AG04449 (cell line): ENCODE data around the gene CCDC146.
"Not testable (repeated sequence)": the region's sequence is repeated elsewhere in the genome, so short reads cannot be mapped to it uniquely, and the experiment has no call there.

Experiments used
- CTCF ChIA-PET: fragments of 350-600 bp; formaldehyde crosslinking; extraction: SDS; loops from one replicate; lab custom pipeline; 2021; ENCODE audit warnings: antibody characterized with exemption; lab: Yijun Ruan, JAX
- POLR2A ChIA-PET: fragments of 400-600, 350-600 bp; formaldehyde crosslinking; extraction: SDS; loops from one replicate; lab custom pipeline; 2020; ENCODE audit warnings: antibody characterized with exemption, inconsistent platforms; lab: Yijun Ruan, JAX
- DNase-seq: peaks from one replicate; pipeline ENCODE4 v3.0.0-alpha.2; 2010; ENCODE audit warnings: low read depth, low spot score
- H3K4me3 ChIP-seq: 2 replicates; pipeline ENCODE4 v1.5.1; 2011; ENCODE audit warnings: low read depth, mild to moderate bottlenecking, control low read depth, low read length
- CTCF ChIP-seq: IDR thresholded peaks from one replicate; pipeline ENCODE4 v1.5.1; 2011; ENCODE audit warnings: mild to moderate bottlenecking, moderate library complexity, low read length, control low read depth, inconsistent platforms; ENCODE audit not compliant: insufficient read depth; ENCODE audit errors: missing control alignments

The CCDC146 gene

GRCh38 chr7:77222065-77222464, 99.7 kb downstream of the CCDC146 start:
- no peak overlapping the region for H3K4me3 ChIP-seq
- POLR2A ChIA-PET: no interaction called here
- TF ChIP-seq CTCF: no peak
- CTCF ChIA-PET: no interaction called here
- DNase-seq: no peak

- TF ChIP-seq CTCF: no peak
- ChIA-PET POLR2A (no interaction called here), CTCF (no interaction called here)
- DNase-seq: no peak
- H3K4me3 ChIP-seq: no peak overlapping the region
These were observed 100.4 kb downstream of the CCDC146 start for GRCh38 chr7:77222819-77223218.

GRCh38 chr7:77223261-77223660, 100.8 kb downstream of the CCDC146 start:
- no peak overlapping the region for H3K4me3 ChIP-seq
- POLR2A ChIA-PET: no interaction called here
- CTCF ChIA-PET: no interaction called here
- no peak for TF ChIP-seq CTCF
- DNase-seq: no peak

- H3K4me3 ChIP-seq: no peak overlapping the region
- ChIA-PET CTCF (interaction anchor here (2.7 kb wide), 1 partner anchor 21 kb away, joined by 7 read pairs; no protein-coding TSS in a partner anchor), POLR2A (interaction anchor here (1.5 kb wide), 1 partner anchor 12 kb away, joined by 4 read pairs; no protein-coding TSS in a partner anchor)
- TF ChIP-seq CTCF: no peak
- no peak for DNase-seq
These were observed 104.0 kb downstream of the CCDC146 start for GRCh38 chr7:77226357-77226839.

- POLR2A ChIA-PET, CTCF ChIA-PET, DNase-seq, H3K4me3 ChIP-seq: not testable (repeated sequence)
These were observed 106.4 kb downstream of the CCDC146 start for GRCh38 chr7:77228795-77229194.

- CTCF ChIA-PET: interaction anchor here (1.6 kb wide), 1 partner anchor 15 kb away, joined by 4 read pairs; no protein-coding TSS in a partner anchor
- H3K4me3 ChIP-seq: no peak overlapping the region
- POLR2A ChIA-PET: no interaction called here
- DNase-seq: no peak
- no peak for TF ChIP-seq CTCF
These were observed 110.1 kb downstream of the CCDC146 start for GRCh38 chr7:77232467-77232866.

GRCh38 chr7:77235276-77235675, 112.9 kb downstream of the CCDC146 start:
- no peak for DNase-seq
- no peak overlapping the region for H3K4me3 ChIP-seq
- no peak for TF ChIP-seq CTCF
- POLR2A ChIA-PET: no interaction called here
- CTCF ChIA-PET: interaction anchor here (1.2 to 2.5 kb wide), 2 partner anchors 11 to 13 kb away, joined by 5 to 12 read pairs; no protein-coding TSS in a partner anchor
